CD4-positive, alpha-beta T cell treated with Interleukin-6 for 4 hours (primary cell): ENCODE measurements around the gene LAMTOR2.
A peak's percentile ranks its signal among the peaks of the same experiment; 100 is the strongest.
"Not testable (repeated sequence)": the region's sequence is repeated elsewhere in the genome, so short reads cannot be mapped to it uniquely, and the experiment has no call there.

Experiments used
- DNase-seq: peaks from one replicate; pipeline ENCODE4 v3.0.0-alpha.2; 2020; ENCODE audit warnings: mixed read lengths

The LAMTOR2 gene

GRCh38 chr1:156052862-156053767, 1.5 kb upstream of the LAMTOR2 start:
- peak; percentile 80 for DNase-seq

GRCh38 chr1:156053768-156054499, 648 bp upstream of the LAMTOR2 start, which contains the start of gene UBQLN4:
Gene UBQLN4, minus strand, starts transcription at chr1:156053798. Its CDS starts 97 bp downstream, at chr1:156053701.
- DNase-seq = peak; percentile 92

GRCh38 chr1:156055281-156056048, 883 bp downstream of the LAMTOR2 start:
- DNase-seq = no peak

DNA sequence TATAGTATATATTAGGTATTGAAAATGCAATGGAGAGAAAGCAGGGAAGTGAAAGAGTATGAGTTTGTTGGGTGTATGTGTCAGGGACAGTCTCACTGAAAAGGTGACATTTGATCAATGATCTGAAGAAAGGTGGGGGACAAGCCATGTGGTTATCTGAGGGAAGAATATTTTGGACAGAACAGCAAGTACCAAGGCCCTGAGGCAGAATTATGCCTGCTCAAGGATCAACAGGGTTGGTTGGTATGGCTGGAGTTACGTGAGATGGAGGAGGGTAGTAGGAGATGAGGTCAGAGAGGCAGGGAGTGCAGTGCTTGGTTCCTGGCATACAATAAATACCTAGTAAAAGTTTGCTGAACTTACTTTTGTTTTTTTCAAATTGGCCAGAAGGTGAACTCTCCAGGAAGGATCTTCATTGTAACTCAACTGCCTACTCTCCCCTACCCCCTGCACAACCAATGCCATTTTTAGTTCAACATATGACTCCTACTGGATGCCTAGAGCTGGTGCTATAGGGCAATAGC, 1.8 kb downstream of the LAMTOR2 start:
- DNase-seq = no peak

DNA sequence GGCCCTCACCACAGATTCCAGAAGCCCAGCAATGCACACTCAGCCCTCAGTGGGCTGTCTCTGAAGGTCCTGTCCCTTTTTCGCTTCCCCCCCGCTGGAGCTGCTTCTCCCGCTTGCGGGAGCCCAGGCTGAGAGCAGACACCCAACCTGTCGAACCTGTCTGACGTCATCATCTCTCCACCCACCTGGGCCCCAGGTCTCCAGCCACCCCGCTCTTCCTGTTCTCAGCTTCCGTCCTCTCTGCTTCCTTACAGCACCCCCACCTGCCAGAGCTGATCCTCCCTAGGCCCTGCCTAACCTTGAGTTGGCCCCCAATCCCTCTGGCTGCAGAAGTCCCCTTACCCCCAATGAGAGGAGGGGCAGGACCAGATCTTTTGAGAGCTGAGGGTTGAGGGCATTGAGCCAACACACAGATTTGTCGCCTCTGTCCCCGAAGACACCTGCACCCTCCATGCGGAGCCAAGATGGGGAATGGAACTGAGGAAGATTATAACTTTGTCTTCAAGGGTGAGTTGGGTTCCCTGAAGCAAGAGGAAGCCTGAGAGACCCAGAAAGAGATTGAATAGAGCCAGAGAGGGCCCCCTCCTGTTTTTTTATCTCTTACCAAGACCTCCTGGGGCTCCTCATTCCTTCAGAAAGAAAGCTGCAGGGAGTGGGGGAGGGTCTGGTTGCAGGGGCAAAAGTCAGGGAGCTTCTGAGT, 6.5 kb downstream of the LAMTOR2 start, which contains the start of gene RAB25:
TSS of gene RAB25 (plus strand) at position 224 of the 700 bp plus-strand sequence. CDS start at position 465, 241 bp downstream.
- DNase-seq = peak; percentile 21

GRCh38 chr1:156062189-156062588, 7.6 kb downstream of the LAMTOR2 start:
- no peak for DNase-seq

DNA sequence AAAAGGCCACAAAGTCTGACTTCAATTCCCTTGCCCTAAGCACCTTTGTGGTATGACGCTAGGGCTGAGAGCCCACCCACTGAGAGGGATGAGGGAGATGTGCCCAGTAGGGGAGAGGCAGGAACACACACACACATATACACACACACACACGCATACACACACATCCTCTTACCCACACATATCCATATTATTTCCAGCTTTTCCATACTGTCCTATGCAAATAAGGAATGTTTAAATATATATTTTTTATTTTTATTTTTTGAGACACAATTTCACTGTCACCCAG, 9.4 kb downstream of the LAMTOR2 start:
- DNase-seq = no peak

- no peak for DNase-seq
Observed at GRCh38 chr1:156064615-156065014, 10.0 kb downstream of the LAMTOR2 start.

DNA sequence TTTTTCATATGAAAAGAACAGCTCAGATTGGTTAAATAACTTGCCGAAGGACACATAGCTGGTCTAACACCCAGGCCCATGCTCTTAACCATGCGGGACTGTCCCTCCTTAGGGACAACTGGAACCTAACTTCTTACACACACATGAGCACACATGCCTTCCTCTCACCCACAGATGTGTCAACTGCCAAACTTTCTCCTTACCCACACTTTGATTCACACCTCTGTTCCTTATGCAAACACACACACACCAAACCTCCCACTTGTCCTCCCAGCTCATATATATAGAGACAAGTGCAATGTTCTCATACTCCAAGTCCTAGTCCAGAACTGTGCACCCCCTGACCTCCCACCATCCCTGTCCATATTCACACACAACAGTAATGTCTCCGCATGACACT, 10.6 kb downstream of the LAMTOR2 start:
- DNase-seq = no peak

DNA sequence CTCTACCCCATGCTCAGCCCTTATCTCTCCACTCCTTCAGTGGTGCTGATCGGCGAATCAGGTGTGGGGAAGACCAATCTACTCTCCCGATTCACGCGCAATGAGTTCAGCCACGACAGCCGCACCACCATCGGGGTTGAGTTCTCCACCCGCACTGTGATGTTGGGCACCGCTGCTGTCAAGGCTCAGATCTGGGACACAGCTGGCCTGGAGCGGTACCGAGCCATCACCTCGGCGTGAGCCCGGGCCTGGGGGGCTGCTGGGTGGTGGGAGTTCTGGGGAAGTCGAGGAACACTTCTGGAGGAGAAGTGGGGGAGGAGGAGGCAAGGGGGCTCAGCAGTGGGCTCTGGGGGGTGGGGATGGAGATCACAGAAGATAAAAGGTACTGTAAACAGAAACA, 11.3 kb downstream of the LAMTOR2 start:
- DNase-seq = no peak

DNA sequence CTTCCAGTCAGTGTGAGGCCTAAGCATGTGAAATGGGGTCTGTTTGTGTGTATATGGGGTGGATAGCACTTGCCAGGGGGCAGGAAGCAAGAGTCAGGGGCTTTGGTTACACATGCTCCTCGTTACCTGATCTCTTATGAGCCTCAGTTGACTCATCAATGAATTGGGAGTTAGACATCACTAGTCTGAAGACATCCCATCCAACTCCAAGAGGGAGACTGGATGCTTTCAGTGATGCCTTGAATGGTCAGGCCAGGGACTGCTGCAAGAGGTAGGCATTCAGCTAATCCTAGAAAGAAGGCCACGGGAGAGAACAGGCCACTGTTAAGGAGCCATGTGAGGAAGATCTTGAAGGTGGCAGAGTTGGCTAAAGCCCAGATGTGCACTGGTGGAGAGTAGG, 12.7 kb downstream of the LAMTOR2 start:
- DNase-seq = no peak

GRCh38 chr1:156069490-156070455, 15.2 kb downstream of the LAMTOR2 start:
- no peak for DNase-seq

DNA sequence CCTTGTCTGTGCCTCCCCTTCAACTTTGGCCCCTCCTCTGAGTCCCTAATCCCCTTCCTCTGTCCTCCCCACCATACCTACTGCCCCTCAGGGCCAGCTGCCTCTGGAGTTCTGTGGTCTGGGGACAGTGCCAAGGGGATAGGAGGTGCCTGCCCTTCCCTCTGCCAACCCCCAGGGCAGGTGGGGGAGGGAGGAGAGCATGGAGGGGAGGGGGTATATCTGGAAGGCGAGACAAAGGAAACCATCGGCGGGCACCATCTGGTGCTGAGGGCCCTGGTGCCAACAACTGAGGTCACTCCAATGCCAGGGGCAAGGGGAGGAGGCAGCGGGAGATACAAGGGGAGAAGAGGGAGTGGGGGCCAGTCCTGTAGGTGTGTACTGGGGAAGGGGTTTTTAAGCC, 16.0 kb downstream of the LAMTOR2 start:
- DNase-seq = no peak

- DNase-seq = not testable (repeated sequence)
Observed at GRCh38 chr1:156071332-156071816, 16.8 kb downstream of the LAMTOR2 start.

- no peak for DNase-seq
Observed at GRCh38 chr1:156072251-156072650, 17.7 kb downstream of the LAMTOR2 start.

- DNase-seq = no peak
Observed at GRCh38 chr1:156073110-156073687, 18.6 kb downstream of the LAMTOR2 start.

- no peak for DNase-seq
Observed at GRCh38 chr1:156073740-156074139, 19.2 kb downstream of the LAMTOR2 start.

DNA sequence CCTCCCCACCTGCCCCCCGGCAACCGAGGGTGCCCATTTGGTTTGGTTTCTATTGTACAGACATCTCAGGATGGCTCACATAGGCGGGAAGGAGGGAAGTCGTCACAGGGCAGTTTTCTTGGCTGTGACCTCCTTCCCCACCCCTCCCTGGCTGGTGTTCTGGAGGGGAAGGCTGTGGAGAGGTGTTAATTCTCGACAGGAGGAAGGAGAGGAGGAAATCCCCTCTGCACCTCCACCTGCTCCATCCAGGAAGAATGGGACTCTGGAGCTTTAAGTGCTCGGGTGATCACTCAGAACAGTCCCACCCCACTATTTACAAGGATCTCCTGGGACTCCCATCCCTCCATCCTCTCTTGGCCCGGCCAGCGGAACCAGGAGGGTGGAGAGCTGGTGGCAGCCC, 20.1 kb downstream of the LAMTOR2 start:
- DNase-seq = no peak

- no peak for DNase-seq
Observed at GRCh38 chr1:156075162-156075561, 20.6 kb downstream of the LAMTOR2 start.

DNA sequence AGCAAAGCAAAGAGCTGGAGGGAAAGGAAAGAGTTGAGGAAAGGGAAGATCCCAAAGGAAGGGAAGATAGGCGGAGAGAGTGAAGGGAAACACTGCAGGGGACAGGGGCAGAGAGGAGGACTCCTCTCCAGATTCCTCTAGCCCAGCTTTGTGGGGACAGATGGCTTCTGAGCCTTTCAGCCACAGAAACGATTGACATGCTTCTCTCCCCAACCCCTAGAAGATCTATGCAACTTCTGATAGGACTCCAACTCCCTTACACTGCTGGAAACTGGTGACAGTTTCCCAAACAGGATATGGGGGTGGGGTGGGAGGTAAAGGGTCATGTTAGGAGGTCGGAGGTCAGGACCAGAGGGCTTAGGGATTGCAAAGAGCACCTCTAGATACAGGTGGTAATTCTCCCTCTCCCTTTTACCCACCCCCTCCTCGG, 21.2 kb downstream of the LAMTOR2 start:
- DNase-seq = no peak
